WTC11 (cell line): Measurements from ENCODE around the gene LAMA2. TPM values are rescaled to one million over a fixed set of nuclear protein-coding genes. Genes with fewer than 3 reads are reported as not detected.

Source experiments
- ATAC-seq: fragments of 200-7000 bp; cut with Tn5 transposase; 2 replicates; pipeline ENCODE4 v1.10.0; 2021; ENCODE audit warnings: mild to moderate bottlenecking, moderate library complexity
- CTCF ChIA-PET: fragments of 300-600 bp; sonication (Branson Sonifier 250); formaldehyde crosslinking; loops from one replicate; lab custom pipeline; 2021; ENCODE audit warnings: antibody characterized with exemption; lab: Charles Lee
- POLR2A ChIA-PET: fragments of 350-600 bp; sonication (Branson Sonifier 250); formaldehyde crosslinking; loops from one replicate; lab custom pipeline; 2021; ENCODE audit warnings: antibody characterized with exemption; lab: Charles Lee
- DNase-seq: peaks from one replicate; pipeline ENCODE4 v3.0.0; 2021; ENCODE audit warnings: low spot score
- H3K27ac Mint-ChIP-seq: 2 replicates; pipeline ENCODE4 v1.8.0; 2021; ENCODE audit warnings: mixed read lengths
- H3K27me3 Mint-ChIP-seq: 2 replicates; pipeline ENCODE4 v1.8.0; 2021; ENCODE audit warnings: low read depth, mild to moderate bottlenecking, moderate library complexity, mixed read lengths
- H3K36me3 Mint-ChIP-seq: 2 replicates; pipeline ENCODE4 v1.8.0; 2021; ENCODE audit warnings: mixed read lengths
- H3K4me1 Mint-ChIP-seq: 2 replicates; pipeline ENCODE4 v1.8.0; 2022; ENCODE audit warnings: mixed read lengths
- H3K4me3 Mint-ChIP-seq: 2 replicates; pipeline ENCODE4 v1.8.0; 2021; ENCODE audit warnings: mild to moderate bottlenecking, moderate library complexity, mixed read lengths
- H3K9me3 Mint-ChIP-seq: 2 replicates; pipeline ENCODE4 v1.8.0; 2021; ENCODE audit warnings: mixed read lengths
- CBFB ChIP-seq: sonication (generic); formaldehyde crosslinking; IDR thresholded peaks from 2 replicates; pipeline ENCODE4 v1.8.1; 2022; ENCODE audit warnings: mild to moderate bottlenecking, low read depth, missing genetic modification reagents
- ELF4 ChIP-seq: sonication (generic); formaldehyde crosslinking; IDR thresholded peaks from 2 replicates; pipeline ENCODE4 v1.8.1; 2022; ENCODE audit warnings: low read depth, mild to moderate bottlenecking, moderate library complexity, missing genetic modification reagents
- FOXK1 ChIP-seq: sonication (generic); formaldehyde crosslinking; IDR thresholded peaks from 2 replicates; pipeline ENCODE4 v1.8.0; 2022; ENCODE audit warnings: mild to moderate bottlenecking, moderate library complexity, missing genetic modification reagents
- GRHL2 ChIP-seq: fragments of 250-450 bp; sonication (Bioruptor Pico); IDR thresholded peaks from 2 replicates; pipeline ENCODE4 v1.8.0; 2022; ENCODE audit warnings: mild to moderate bottlenecking, moderate library complexity; ENCODE audit not compliant: insufficient replicate concordance, severe bottlenecking
- HMGA2 ChIP-seq: fragments of 250-450 bp; sonication (Bioruptor Pico); IDR thresholded peaks from 2 replicates; pipeline ENCODE4 v1.4.0; 2021; ENCODE audit warnings: mild to moderate bottlenecking, moderate library complexity
- HMGXB4 ChIP-seq: sonication (generic); formaldehyde crosslinking; IDR thresholded peaks from 2 replicates; pipeline ENCODE4 v1.8.1; 2023; ENCODE audit warnings: mild to moderate bottlenecking, moderate library complexity, missing genetic modification reagents
- JAZF1 ChIP-seq: fragments of 250-450 bp; sonication (Bioruptor Pico); IDR thresholded peaks from 2 replicates; pipeline ENCODE4 v1.9.0; 2021; ENCODE audit warnings: moderate library complexity, mild to moderate bottlenecking, inconsistent platforms
- JUN ChIP-seq: sonication (generic); formaldehyde crosslinking; IDR thresholded peaks from 2 replicates; pipeline ENCODE4 v1.8.0; 2023; ENCODE audit warnings: mild to moderate bottlenecking, missing genetic modification reagents
- MLX ChIP-seq: sonication (generic); formaldehyde crosslinking; IDR thresholded peaks from 2 replicates; pipeline ENCODE4 v1.8.1; 2023; ENCODE audit warnings: mild to moderate bottlenecking, missing genetic modification reagents, moderate library complexity
- MXD4 ChIP-seq: fragments of 250-450 bp; sonication (Bioruptor Pico); IDR thresholded peaks from 2 replicates; pipeline ENCODE4 v1.8.0; 2021; ENCODE audit warnings: mild to moderate bottlenecking, moderate library complexity, borderline replicate concordance
- NR2C2 ChIP-seq: sonication (generic); formaldehyde crosslinking; IDR thresholded peaks from 2 replicates; pipeline ENCODE4 v1.8.0; 2022; ENCODE audit warnings: mild to moderate bottlenecking, missing genetic modification reagents
- TP53 ChIP-seq: sonication (generic); formaldehyde crosslinking; IDR thresholded peaks from 2 replicates; pipeline ENCODE4 v1.8.1; 2023; ENCODE audit warnings: mild to moderate bottlenecking, missing genetic modification reagents
- USF2 ChIP-seq: sonication (generic); formaldehyde crosslinking; IDR thresholded peaks from 2 replicates; pipeline ENCODE4 v1.8.1; 2023; ENCODE audit warnings: mild to moderate bottlenecking, missing genetic modification reagents, moderate library complexity
- ZNF232 ChIP-seq: sonication (generic); formaldehyde crosslinking; IDR thresholded peaks from 2 replicates; pipeline ENCODE4 v1.8.0; 2022; ENCODE audit warnings: mild to moderate bottlenecking, missing genetic modification reagents
- ZNF317 ChIP-seq: sonication (generic); formaldehyde crosslinking; IDR thresholded peaks from 2 replicates; pipeline ENCODE4 v1.8.1; 2023; ENCODE audit warnings: low read depth, mild to moderate bottlenecking, moderate library complexity, missing genetic modification reagents, borderline replicate concordance
- ZNF425 ChIP-seq: fragments of 250-450 bp; sonication (Bioruptor Pico); conservative IDR thresholded peaks from 2 replicates; pipeline ENCODE4 v1.9.0; 2021; ENCODE audit warnings: mild to moderate bottlenecking
- total RNA-seq: library from RNA; stranded (reverse); gene quantifications from 3 replicates; pipeline ENCODE4 v1.2.3, GENCODE V29; 2021
- TF ChIP-seq, protein P1 (sequence below): sonication (generic); formaldehyde crosslinking; IDR thresholded peaks from 2 replicates; pipeline ENCODE4 v1.8.0; 2022; ENCODE audit warnings: mild to moderate bottlenecking, missing genetic modification reagents
- TF ChIP-seq, protein P2 (sequence below): fragments of 250-450 bp; sonication (Bioruptor Pico); IDR thresholded peaks from 2 replicates; pipeline ENCODE4 v1.9.0; 2021; ENCODE audit warnings: mild to moderate bottlenecking
- TF ChIP-seq, protein P3 (sequence below): sonication (generic); formaldehyde crosslinking; IDR thresholded peaks from 2 replicates; pipeline ENCODE4 v1.8.1; 2022; ENCODE audit warnings: low read depth, mild to moderate bottlenecking, moderate library complexity, missing genetic modification reagents, borderline replicate concordance

LAMA2 gene
- total RNA-seq, 1 experiment from 2014 or later: 6.6 TPM

DNA sequence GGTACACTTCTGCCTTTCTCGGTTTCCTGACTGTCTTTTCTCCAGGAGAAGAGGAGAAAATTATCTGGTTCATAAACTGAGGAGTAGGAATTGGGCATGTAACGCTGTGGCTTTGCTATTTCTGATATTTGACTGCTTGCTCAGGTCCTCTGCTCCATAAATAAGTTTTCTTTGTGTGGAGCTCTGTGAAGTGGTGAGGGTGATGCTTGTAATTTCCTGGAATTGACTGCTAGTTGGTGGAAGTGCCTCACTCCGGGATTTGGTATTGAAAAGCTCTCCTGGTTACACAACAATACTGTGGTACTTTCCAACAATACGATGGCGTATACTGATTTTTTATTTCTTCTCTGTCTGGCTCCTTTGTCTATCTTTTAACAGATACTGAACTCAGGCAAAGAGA, 25.1 kb upstream of the LAMA2 start:
- H3K9me3 Mint-ChIP-seq: peaks cover 29% of the 10 kb centered on the region
- no peaks in the 10 kb centered on the region for H3K4me1 Mint-ChIP-seq
- CTCF ChIA-PET: no interaction called here
- H3K36me3 Mint-ChIP-seq: peaks cover 19% of the 10 kb centered on the region
- DNase-seq (no peak), ATAC-seq (no peak)
- TF ChIP-seq USF2 (CRISPR knock-in tag) (no peak), ZNF317 (no peak)
- TF ChIP-seq, protein P1, sequence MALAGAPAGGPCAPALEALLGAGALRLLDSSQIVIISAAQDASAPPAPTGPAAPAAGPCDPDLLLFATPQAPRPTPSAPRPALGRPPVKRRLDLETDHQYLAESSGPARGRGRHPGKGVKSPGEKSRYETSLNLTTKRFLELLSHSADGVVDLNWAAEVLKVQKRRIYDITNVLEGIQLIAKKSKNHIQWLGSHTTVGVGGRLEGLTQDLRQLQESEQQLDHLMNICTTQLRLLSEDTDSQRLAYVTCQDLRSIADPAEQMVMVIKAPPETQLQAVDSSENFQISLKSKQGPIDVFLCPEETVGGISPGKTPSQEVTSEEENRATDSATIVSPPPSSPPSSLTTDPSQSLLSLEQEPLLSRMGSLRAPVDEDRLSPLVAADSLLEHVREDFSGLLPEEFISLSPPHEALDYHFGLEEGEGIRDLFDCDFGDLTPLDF (CRISPR knock-in tag): no peak
- H3K27me3 Mint-ChIP-seq: no peaks in the 10 kb centered on the region; the same call in 1 of the 2 replicates
- POLR2A ChIA-PET: no interaction called here
- no peak overlapping the region for H3K27ac Mint-ChIP-seq
- H3K4me3 Mint-ChIP-seq: no peak overlapping the region

DNA sequence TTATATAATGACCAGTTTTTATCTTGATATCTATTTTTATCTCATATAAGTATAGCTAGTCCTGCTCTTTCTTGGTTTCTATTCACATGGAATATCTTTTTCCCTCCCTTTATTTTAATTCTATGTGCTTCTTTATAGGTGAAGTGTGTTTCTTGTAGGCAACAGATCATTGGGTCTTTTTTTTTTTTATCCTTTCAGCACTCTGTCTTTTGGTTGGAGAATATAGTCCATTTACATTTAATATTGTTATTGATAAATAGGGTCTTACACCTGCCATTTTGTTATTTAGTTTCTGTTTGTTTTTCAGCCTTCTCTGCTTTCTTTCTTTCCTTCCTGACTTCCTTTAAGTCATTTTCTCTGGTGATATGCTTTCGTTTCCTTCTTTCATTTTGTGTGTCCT, 22.2 kb upstream of the LAMA2 start:
- no peak for TF ChIP-seq ZNF232 (CRISPR knock-in tag)
- TF ChIP-seq TP53 (CRISPR knock-in tag): no peak
- no peak for TF ChIP-seq JAZF1 (CRISPR knock-in tag)
- no peak for TF ChIP-seq HMGA2 (CRISPR knock-in tag)
- TF ChIP-seq ELF4 (CRISPR knock-in tag): no peak
- no peak for TF ChIP-seq CBFB (CRISPR knock-in tag)
- TF ChIP-seq, protein P2, sequence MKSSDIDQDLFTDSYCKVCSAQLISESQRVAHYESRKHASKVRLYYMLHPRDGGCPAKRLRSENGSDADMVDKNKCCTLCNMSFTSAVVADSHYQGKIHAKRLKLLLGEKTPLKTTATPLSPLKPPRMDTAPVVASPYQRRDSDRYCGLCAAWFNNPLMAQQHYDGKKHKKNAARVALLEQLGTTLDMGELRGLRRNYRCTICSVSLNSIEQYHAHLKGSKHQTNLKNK (CRISPR knock-in tag): no peak
- TF ChIP-seq HMGXB4 (CRISPR knock-in tag): no peak
- TF ChIP-seq, protein P3, sequence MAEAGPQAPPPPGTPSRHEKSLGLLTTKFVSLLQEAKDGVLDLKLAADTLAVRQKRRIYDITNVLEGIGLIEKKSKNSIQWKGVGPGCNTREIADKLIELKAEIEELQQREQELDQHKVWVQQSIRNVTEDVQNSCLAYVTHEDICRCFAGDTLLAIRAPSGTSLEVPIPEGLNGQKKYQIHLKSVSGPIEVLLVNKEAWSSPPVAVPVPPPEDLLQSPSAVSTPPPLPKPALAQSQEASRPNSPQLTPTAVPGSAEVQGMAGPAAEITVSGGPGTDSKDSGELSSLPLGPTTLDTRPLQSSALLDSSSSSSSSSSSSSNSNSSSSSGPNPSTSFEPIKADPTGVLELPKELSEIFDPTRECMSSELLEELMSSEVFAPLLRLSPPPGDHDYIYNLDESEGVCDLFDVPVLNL: no peak
- TF ChIP-seq JUN (CRISPR knock-in tag): no peak
- no peak for TF ChIP-seq ZNF425 (CRISPR knock-in tag)
- no peak for TF ChIP-seq GRHL2 (CRISPR knock-in tag)
- TF ChIP-seq MLX: no peak
- TF ChIP-seq FOXK1: no peak
- TF ChIP-seq NR2C2 (CRISPR knock-in tag): no peak
- TF ChIP-seq MXD4 (CRISPR knock-in tag): no peak
- TF ChIP-seq, all 79 proteins: peak for 0

More for the DNA sequence above, 22.2 kb upstream of the LAMA2 start:
- Mint-ChIP-seq H3K4me3 (no peak overlapping the region), H3K36me3 (peaks cover 19% of the 10 kb centered on the region), H3K9me3 (peaks cover 29% of the 10 kb centered on the region), H3K27me3 (no peaks in the 10 kb centered on the region; the same call in 1 of the 2 replicates), H3K27ac (no peak overlapping the region), H3K4me1 (no peaks in the 10 kb centered on the region)
- DNase-seq: no peak
- ChIA-PET CTCF (no interaction called here), POLR2A (no interaction called here)
- no peak for ATAC-seq
